NB4 (cell line): ENCODE results near the gene INPP5D.

Source experiments
- DNase-seq: peaks from one replicate; pipeline ENCODE4 v3.0.0; 2010; ENCODE audit warnings: low read depth
- H3K4me3 ChIP-seq: one replicate; pipeline ENCODE4 v1.5.1; 2011; ENCODE audit warnings: mild to moderate bottlenecking, low read depth, low read length, moderate library complexity
- CTCF ChIP-seq: IDR thresholded peaks from one replicate; pipeline ENCODE4 v1.5.1; 2012; ENCODE audit warnings: low read depth, low read length
- MAX ChIP-seq: IDR thresholded peaks from 2 replicates; pipeline ENCODE4 v1.6.1; 2011; ENCODE audit warnings: low read depth, low read length
- MYC ChIP-seq: IDR thresholded peaks from 2 replicates; pipeline ENCODE4 v1.6.1; 2011; ENCODE audit warnings: low read depth, low read length
- POLR2A ChIP-seq: IDR thresholded peaks from 2 replicates; pipeline ENCODE4 v1.6.1; 2011; ENCODE audit warnings: mild to moderate bottlenecking; ENCODE audit not compliant: insufficient read length; ENCODE audit errors: extremely low read depth

Gene INPP5D

GRCh38 chr2:233213011-233213410 is 152.9 kb downstream of the INPP5D start:
- TF ChIP-seq MYC, result no peak
- no peak for TF ChIP-seq MAX
- no peak for TF ChIP-seq CTCF
- TF ChIP-seq POLR2A, result no peak
- no peak overlapping the region for H3K4me3 ChIP-seq
- DNase-seq, result no peak

GRCh38 chr2:233213975-233214374 is 153.8 kb downstream of the INPP5D start:
- H3K4me3 ChIP-seq, result no peak overlapping the region

GRCh38 chr2:233217892-233218377 is 157.8 kb downstream of the INPP5D start:
- TF ChIP-seq POLR2A (no peak), CTCF (no peak), MYC (no peak)
- no peak overlapping the region for H3K4me3 ChIP-seq
- no peak for DNase-seq

More at GRCh38 chr2:233213975-233214374, 153.8 kb downstream of the INPP5D start:
- no peak for DNase-seq
- TF ChIP-seq CTCF (no peak), POLR2A (no peak), MAX (no peak), MYC (no peak)

- DNase-seq, result no peak
- no peak for TF ChIP-seq CTCF
- TF ChIP-seq MYC, result no peak
- no peak for TF ChIP-seq POLR2A
- TF ChIP-seq MAX, result no peak
- no peak overlapping the region for H3K4me3 ChIP-seq
Observed at GRCh38 chr2:233218836-233219235, 158.7 kb downstream of the INPP5D start.

- DNase-seq, result no peak
- TF ChIP-seq CTCF (no peak), MAX (no peak), MYC (no peak), POLR2A (no peak)
- H3K4me3 ChIP-seq, result no peak overlapping the region
Observed at GRCh38 chr2:233219848-233220247, 159.7 kb downstream of the INPP5D start.

GRCh38 chr2:233221378-233222063 is 161.4 kb downstream of the INPP5D start:
- H3K4me3 ChIP-seq, result no peak overlapping the region
- no peak for DNase-seq
- TF ChIP-seq MYC (no peak), POLR2A (no peak), MAX (no peak), CTCF (no peak)
